ENCODE data around the gene CHST8. TPM values are rescaled to one million over a fixed set of nuclear protein-coding genes. Genes with fewer than 3 reads are reported as not detected.
"Not testable (repeated sequence)": the region's sequence is repeated elsewhere in the genome, so short reads cannot be mapped to it uniquely, and the experiment has no call there.

CHST8 gene
- total RNA-seq, 1 donor from 2014 or later, result 3.0 TPM

GRCh38 chr19:33814181-33815165 lies 192.7 kb downstream of the CHST8 start:
- no peak overlapping the region for H3K4me3 Mint-ChIP-seq (ENCODE audit: low read depth)
- peaks cover 21% of the 10 kb centered on the region for H3K27me3 Mint-ChIP-seq
- no peak for TF ChIP-seq CTCF (IDR thresholded peaks at IDR 0.05; ENCODE audit: unreplicated experiment)
- peaks cover 9% of the 10 kb centered on the region for H3K36me3 Mint-ChIP-seq (ENCODE audit: insufficient read depth)
- no peak overlapping the region for H3K27ac Mint-ChIP-seq
- no peaks in the 10 kb centered on the region for H3K4me1 Mint-ChIP-seq (ENCODE audit: low read depth)
- DNase-seq (ENCODE audit: low spot score, unreplicated experiment), result no peak
- no peaks in the 10 kb centered on the region for H3K9me3 Mint-ChIP-seq (ENCODE audit: low read depth)

- no peak for DNase-seq (ENCODE audit: low spot score, unreplicated experiment)
- no peak overlapping the region for H3K27ac Mint-ChIP-seq
- no peaks in the 10 kb centered on the region for H3K9me3 Mint-ChIP-seq (ENCODE audit: low read depth)
- peaks cover 23% of the 10 kb centered on the region for H3K27me3 Mint-ChIP-seq
- H3K4me1 Mint-ChIP-seq (ENCODE audit: low read depth), result peaks cover under 1% of the 10 kb centered on the region
- no peak for TF ChIP-seq CTCF (IDR thresholded peaks at IDR 0.05; ENCODE audit: unreplicated experiment)
- no peak overlapping the region for H3K4me3 Mint-ChIP-seq (ENCODE audit: low read depth)
- H3K36me3 Mint-ChIP-seq (ENCODE audit: insufficient read depth), result peaks cover 5% of the 10 kb centered on the region
These were observed 193.9 kb downstream of the CHST8 start for GRCh38 chr19:33815380-33816340.

- peaks cover 2% of the 10 kb centered on the region for H3K4me1 Mint-ChIP-seq (ENCODE audit: low read depth)
- H3K27ac Mint-ChIP-seq, result no peak overlapping the region
- no peaks in the 10 kb centered on the region for H3K9me3 Mint-ChIP-seq (ENCODE audit: low read depth)
- TF ChIP-seq CTCF (IDR thresholded peaks at IDR 0.05; ENCODE audit: unreplicated experiment), result no peak
- DNase-seq (ENCODE audit: low spot score, unreplicated experiment), result no peak
- H3K36me3 Mint-ChIP-seq (ENCODE audit: insufficient read depth), result no peaks in the 10 kb centered on the region
- peaks cover 42% of the 10 kb centered on the region for H3K27me3 Mint-ChIP-seq
- no peak overlapping the region for H3K4me3 Mint-ChIP-seq (ENCODE audit: low read depth)
These were observed 196.7 kb downstream of the CHST8 start for GRCh38 chr19:33818411-33818810.

GRCh38 chr19:33819078-33819477 lies 197.3 kb downstream of the CHST8 start:
- not testable (repeated sequence) for H3K27ac Mint-ChIP-seq; H3K9me3 Mint-ChIP-seq (ENCODE audit: low read depth); H3K36me3 Mint-ChIP-seq (ENCODE audit: insufficient read depth); DNase-seq (ENCODE audit: low spot score, unreplicated experiment); H3K4me1 Mint-ChIP-seq (ENCODE audit: low read depth)
- Mint-ChIP-seq H3K4me3 (ENCODE audit: low read depth) (peak overlapping the region; percentile 35), H3K27me3 (peaks cover 42% of the 10 kb centered on the region)

- no peaks in the 10 kb centered on the region for H3K9me3 Mint-ChIP-seq (ENCODE audit: low read depth)
- H3K27me3 Mint-ChIP-seq, result peaks cover 42% of the 10 kb centered on the region
- no peak overlapping the region for H3K27ac Mint-ChIP-seq
- DNase-seq (ENCODE audit: low spot score, unreplicated experiment), result no peak
- peak overlapping the region; percentile 35 for H3K4me3 Mint-ChIP-seq (ENCODE audit: low read depth)
- H3K4me1 Mint-ChIP-seq (ENCODE audit: low read depth), result peaks cover 2% of the 10 kb centered on the region
- no peak for TF ChIP-seq CTCF (IDR thresholded peaks at IDR 0.05; ENCODE audit: unreplicated experiment)
- H3K36me3 Mint-ChIP-seq (ENCODE audit: insufficient read depth), result no peaks in the 10 kb centered on the region
These were observed 197.7 kb downstream of the CHST8 start for GRCh38 chr19:33819506-33819879.
